ENCODE measurements around the gene TEDDM1.
A peak's percentile ranks its signal among the peaks of the same experiment; 100 is the strongest.

- no peak for TF ChIP-seq CTCF (IDR thresholded peaks at IDR 0.05 in 8 of 11, conservative IDR thresholded peaks at IDR 0.05 in 3 of 11)
- TF ChIP-seq POLR2AphosphoS5 (IDR thresholded peaks at IDR 0.05) = peak in 1 of 3 donors; percentile 78
Measured at GRCh38 chr1:182389619-182390047, 10.8 kb downstream of the TEDDM1 start.
